AG08395 (cell line): ENCODE data around the gene SLC43A2.
"Not testable (repeated sequence)": the region's sequence is repeated elsewhere in the genome, so short reads cannot be mapped to it uniquely, and the experiment has no call there.

Experiments used
- DNase-seq: peaks from one replicate; pipeline ENCODE4 v3.0.0; 2012; ENCODE audit warnings: mixed read lengths, low spot score

Gene SLC43A2

GRCh38 chr17:1535737-1536136 is 92.9 kb downstream of the SLC43A2 start:
- DNase-seq: no peak

- no peak for DNase-seq
Measured at GRCh38 chr17:1533661-1534325, 94.8 kb downstream of the SLC43A2 start.

GRCh38 chr17:1532836-1533602 is 95.6 kb downstream of the SLC43A2 start:
- no peak for DNase-seq

DNA sequence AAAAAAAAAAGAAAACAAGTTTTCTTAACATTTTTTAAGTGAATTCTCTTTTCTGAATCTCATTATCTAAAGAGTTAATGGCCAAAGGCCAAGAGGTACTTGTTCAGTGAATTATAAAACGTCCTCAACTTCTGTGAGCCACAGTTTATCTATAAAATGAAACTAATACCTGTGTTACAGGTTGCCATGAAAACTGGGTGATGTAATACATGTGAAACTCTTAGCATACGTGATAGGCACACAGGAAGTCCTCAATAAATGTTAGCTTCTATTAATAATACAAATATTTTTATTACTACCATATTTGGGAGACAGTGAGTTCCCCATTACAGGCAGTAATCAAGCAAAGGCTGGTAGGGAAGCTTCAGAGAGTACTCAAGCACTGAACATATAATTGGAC is 98.8 kb downstream of the SLC43A2 start:
- no peak for DNase-seq

DNA sequence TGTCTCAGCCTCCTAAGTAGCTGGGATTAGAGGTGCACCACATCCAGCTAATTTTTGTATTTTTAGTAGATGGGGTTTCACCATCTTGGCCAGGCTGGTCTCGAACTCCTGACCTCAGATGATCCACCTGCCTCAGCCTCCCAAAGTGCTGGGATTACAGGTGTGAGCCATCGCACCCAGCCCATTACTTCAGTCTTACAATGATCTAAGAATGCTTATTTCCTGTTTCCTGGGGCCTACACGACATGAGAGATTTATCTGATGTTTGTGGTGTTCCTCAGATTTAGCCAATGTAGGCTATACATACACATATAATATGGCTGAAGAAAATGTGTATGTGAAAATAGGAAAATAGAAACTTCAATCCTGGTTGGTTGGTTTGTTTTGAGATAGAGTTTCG is 101.8 kb downstream of the SLC43A2 start:
- not testable (repeated sequence) for DNase-seq

DNA sequence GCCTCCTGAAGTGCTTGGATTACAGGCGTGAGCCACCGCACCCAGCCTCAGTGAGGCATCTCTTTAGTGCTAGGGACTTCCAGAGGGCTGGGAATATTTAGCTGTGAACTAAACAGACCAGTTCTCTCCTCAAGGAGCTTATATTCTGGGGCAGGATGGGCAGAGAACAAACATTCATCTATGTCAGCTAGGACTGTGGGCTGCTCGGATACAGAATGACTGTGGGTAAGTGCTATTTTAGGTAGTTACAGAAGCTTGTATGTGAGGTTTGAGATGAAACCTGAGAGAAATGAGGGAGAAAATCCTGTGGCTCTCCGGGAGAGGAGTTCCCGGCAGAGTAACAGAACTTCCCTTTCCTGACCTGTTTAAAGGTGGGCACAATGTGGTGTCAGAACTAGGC is 106.0 kb downstream of the SLC43A2 start:
- no peak for DNase-seq

- DNase-seq: no peak
Measured at GRCh38 chr17:1521086-1521640, 107.5 kb downstream of the SLC43A2 start.

- DNase-seq: no peak
Measured at GRCh38 chr17:1519678-1520077, 109.0 kb downstream of the SLC43A2 start.
